Trophoblast cell (in vitro differentiated cells and primary cell): ENCODE data around the gene AOPEP.

Experiments
- DNase-seq, 2 donors: peaks; one replicate each; pipeline ENCODE4 v3.0.0-alpha.2; 2016
- H2AFZ ChIP-seq: 2 replicates; pipeline ENCODE4 v1.6.1; 2013; ENCODE audit warnings: low read length, moderate library complexity, mild to moderate bottlenecking; ENCODE audit not compliant: insufficient read depth, poor library complexity
- H2AK5ac ChIP-seq: 2 replicates; pipeline ENCODE4 v1.6.1; 2013; ENCODE audit warnings: mild to moderate bottlenecking, low read length
- H2BK120ac ChIP-seq: 2 replicates; pipeline ENCODE4 v1.6.1; 2013; ENCODE audit warnings: low read length, mild to moderate bottlenecking, moderate library complexity; ENCODE audit not compliant: insufficient read depth, poor library complexity
- H2BK12ac ChIP-seq: 2 replicates; pipeline ENCODE4 v1.6.1; 2013; ENCODE audit warnings: mild to moderate bottlenecking, low read length, moderate library complexity
- H2BK5ac ChIP-seq: 2 replicates; pipeline ENCODE4 v1.6.1; 2013; ENCODE audit warnings: low read length, low read depth, moderate library complexity, mild to moderate bottlenecking; ENCODE audit not compliant: poor library complexity
- H3K14ac ChIP-seq: 2 replicates; pipeline ENCODE4 v1.6.1; 2013; ENCODE audit warnings: mild to moderate bottlenecking, low read length
- H3K18ac ChIP-seq: 2 replicates; pipeline ENCODE4 v1.6.1; 2013; ENCODE audit warnings: mild to moderate bottlenecking, low read length
- H3K23ac ChIP-seq: 2 replicates; pipeline ENCODE4 v1.6.1; 2013; ENCODE audit warnings: low read length
- H3K27ac ChIP-seq: 2 replicates; pipeline ENCODE4 v1.5.1; 2013; ENCODE audit warnings: low read depth, mild to moderate bottlenecking, inconsistent platforms, low read length, moderate library complexity
- H3K27me3 ChIP-seq: 2 replicates; pipeline ENCODE4 v1.6.1; 2013; ENCODE audit warnings: inconsistent platforms, mild to moderate bottlenecking, low read length, moderate library complexity; ENCODE audit not compliant: insufficient read depth
- H3K36me3 ChIP-seq, 2 experiments: 1 replicate in 1 of 2; 2 replicates in 1 of 2; pipeline ENCODE4 v1.6.1; 2013; ENCODE audit warnings: low read length in 2 of 2, mild to moderate bottlenecking in 2 of 2, moderate library complexity in 1 of 2; ENCODE audit not compliant: insufficient read depth in 2 of 2, control insufficient read depth in 1 of 2
- H3K4ac ChIP-seq: 2 replicates; pipeline ENCODE4 v1.6.1; 2013; ENCODE audit warnings: low read depth, mild to moderate bottlenecking, low read length, moderate library complexity
- H3K4me1 ChIP-seq, 2 experiments: 1 replicate in 1 of 2; 2 replicates in 1 of 2; pipeline ENCODE4 v1.6.1; 2013; ENCODE audit warnings: low read length in 2 of 2, mild to moderate bottlenecking in 2 of 2, moderate library complexity in 1 of 2; ENCODE audit not compliant: insufficient read depth in 2 of 2, control insufficient read depth in 1 of 2
- H3K4me2 ChIP-seq: 2 replicates; pipeline ENCODE4 v1.6.1; 2013; ENCODE audit warnings: inconsistent platforms, mild to moderate bottlenecking, low read length, moderate library complexity
- H3K4me3 ChIP-seq: 2 replicates; pipeline ENCODE4 v1.5.1; 2013; ENCODE audit warnings: mild to moderate bottlenecking, low read depth, low read length, inconsistent platforms
- H3K79me1 ChIP-seq: one replicate; pipeline ENCODE4 v1.6.1; 2013; ENCODE audit warnings: low read length
- H3K79me2 ChIP-seq: 2 replicates; pipeline ENCODE4 v1.6.1; 2013; ENCODE audit warnings: low read length, mild to moderate bottlenecking; ENCODE audit not compliant: control insufficient read depth, insufficient read depth, poor library complexity
- H3K9ac ChIP-seq: 2 replicates; pipeline ENCODE4 v1.6.1; 2013; ENCODE audit warnings: mild to moderate bottlenecking, low read length
- H3K9me3 ChIP-seq: 2 replicates; pipeline ENCODE4 v1.6.1; 2013; ENCODE audit warnings: low read depth, mild to moderate bottlenecking, control low read depth, inconsistent platforms, low read length; ENCODE audit not compliant: insufficient read depth
- H4K12ac ChIP-seq: 2 replicates; pipeline ENCODE4 v1.6.1; 2013; ENCODE audit warnings: low read depth, mild to moderate bottlenecking, low read length, moderate library complexity
- H4K8ac ChIP-seq: 2 replicates; pipeline ENCODE4 v1.6.1; 2013; ENCODE audit warnings: low read depth, mild to moderate bottlenecking, low read length, moderate library complexity
- H4K91ac ChIP-seq: one replicate; pipeline ENCODE4 v1.6.1; 2013; ENCODE audit warnings: low read depth, mild to moderate bottlenecking, low read length, moderate library complexity
- WGBS: extraction: QIAGEN DNeasy Blood & Tissue Kit; methylation state at CpG from one replicate; pipeline ENCODE4 v1.1.7; 2013; ENCODE audit warnings: missing lambda C conversion rate; ENCODE audit not compliant: insufficient read length, insufficient coverage; ENCODE audit errors: extremely low coverage; 5-methylcytosine and 5-hydroxymethylcytosine counted together

AOPEP gene

DNA sequence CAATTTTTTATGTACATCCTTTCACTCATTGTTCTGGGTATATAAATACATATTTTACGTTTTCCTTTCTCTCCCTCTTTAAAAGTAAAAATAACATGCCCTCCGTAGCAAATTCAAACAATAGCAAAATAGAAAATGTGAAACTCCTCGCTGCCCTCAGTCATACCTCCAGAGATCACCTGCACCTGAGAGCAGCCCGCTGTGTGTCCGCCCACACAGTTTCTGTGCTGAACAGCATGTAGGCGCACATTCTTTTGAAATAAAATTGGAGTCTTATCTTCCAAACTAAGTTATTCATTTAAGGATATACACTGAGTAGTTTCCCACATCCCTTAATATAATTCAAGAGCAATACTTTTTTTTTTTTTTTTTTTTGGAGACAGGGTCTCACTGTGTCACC lies 255.7 kb downstream of the AOPEP start:
- no peak overlapping the region for H2BK12ac ChIP-seq
- H3K9me3 ChIP-seq = no peaks in the 10 kb centered on the region
- no peak overlapping the region for H2BK120ac ChIP-seq
- H3K79me2 ChIP-seq = no peaks in the 10 kb centered on the region
- H3K4me3 ChIP-seq = no peak overlapping the region
- no CpG with 5 or more reads among the region's 6 CpGs for WGBS
- no peak overlapping the region for H3K23ac ChIP-seq
- H3K27ac ChIP-seq = no peak overlapping the region
- no peak overlapping the region for H3K9ac ChIP-seq
- H3K79me1 ChIP-seq = peaks cover 8% of the 10 kb centered on the region
- H2BK5ac ChIP-seq = no peak overlapping the region
- H3K27me3 ChIP-seq = no peaks in the 10 kb centered on the region
- no peak for DNase-seq
- no peak overlapping the region for H4K8ac ChIP-seq
- H3K4me2 ChIP-seq = no peak overlapping the region
- H2AFZ ChIP-seq = no peak overlapping the region
- no peak overlapping the region for H3K18ac ChIP-seq
- H4K12ac ChIP-seq = no peak overlapping the region
- H4K91ac ChIP-seq = no peak overlapping the region
- H3K14ac ChIP-seq = no peak overlapping the region
- no peaks in the 10 kb centered on the region for H3K36me3 ChIP-seq
- peaks cover 14 to 15% of the 10 kb centered on the region in 2 experiments for H3K4me1 ChIP-seq
- no peak overlapping the region for H2AK5ac ChIP-seq
- no peak overlapping the region for H3K4ac ChIP-seq

DNA sequence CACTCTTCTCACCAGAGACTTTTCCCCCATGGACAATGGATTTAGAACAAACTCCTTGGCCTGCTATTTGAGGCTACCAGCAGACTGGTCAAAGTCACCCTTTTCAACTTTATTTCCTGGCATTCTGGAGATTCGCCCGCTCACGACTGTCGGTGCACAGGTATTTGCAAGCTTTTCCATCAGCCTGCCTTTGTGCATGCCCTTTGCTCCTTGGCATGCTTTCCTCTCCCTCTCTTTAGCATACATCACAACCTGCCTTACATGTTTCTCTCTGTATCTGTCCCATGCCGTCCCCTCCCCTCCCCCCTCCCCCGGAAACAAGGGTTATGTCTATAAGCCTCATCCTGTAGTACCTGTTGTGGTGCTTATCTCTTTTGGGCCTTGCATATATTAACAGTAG lies 257.1 kb downstream of the AOPEP start:
- no peak overlapping the region for H3K4me2 ChIP-seq
- H3K27ac ChIP-seq = no peak overlapping the region
- no peak overlapping the region for H3K14ac ChIP-seq
- no peak for DNase-seq
- no CpG with 5 or more reads among the region's 6 CpGs for whole genome bisulfite sequencing
- no peak overlapping the region for H2BK5ac ChIP-seq
- no peak overlapping the region for H3K9ac ChIP-seq
- no peak overlapping the region for H2BK120ac ChIP-seq
- no peak overlapping the region for H3K23ac ChIP-seq
- no peak overlapping the region for H3K4ac ChIP-seq
- H3K9me3 ChIP-seq = no peaks in the 10 kb centered on the region
- H2BK12ac ChIP-seq = no peak overlapping the region
- peaks cover 8% of the 10 kb centered on the region for H3K79me1 ChIP-seq
- H4K8ac ChIP-seq = no peak overlapping the region
- no peak overlapping the region for H2AFZ ChIP-seq
- H3K18ac ChIP-seq = no peak overlapping the region
- peaks cover 14 to 15% of the 10 kb centered on the region in 2 experiments for H3K4me1 ChIP-seq
- H2AK5ac ChIP-seq = no peak overlapping the region
- H3K27me3 ChIP-seq = no peaks in the 10 kb centered on the region
- no peak overlapping the region for H4K91ac ChIP-seq
- H3K36me3 ChIP-seq = no peaks in the 10 kb centered on the region
- H3K79me2 ChIP-seq = no peaks in the 10 kb centered on the region
- H4K12ac ChIP-seq = no peak overlapping the region
- no peak overlapping the region for H3K4me3 ChIP-seq

DNA sequence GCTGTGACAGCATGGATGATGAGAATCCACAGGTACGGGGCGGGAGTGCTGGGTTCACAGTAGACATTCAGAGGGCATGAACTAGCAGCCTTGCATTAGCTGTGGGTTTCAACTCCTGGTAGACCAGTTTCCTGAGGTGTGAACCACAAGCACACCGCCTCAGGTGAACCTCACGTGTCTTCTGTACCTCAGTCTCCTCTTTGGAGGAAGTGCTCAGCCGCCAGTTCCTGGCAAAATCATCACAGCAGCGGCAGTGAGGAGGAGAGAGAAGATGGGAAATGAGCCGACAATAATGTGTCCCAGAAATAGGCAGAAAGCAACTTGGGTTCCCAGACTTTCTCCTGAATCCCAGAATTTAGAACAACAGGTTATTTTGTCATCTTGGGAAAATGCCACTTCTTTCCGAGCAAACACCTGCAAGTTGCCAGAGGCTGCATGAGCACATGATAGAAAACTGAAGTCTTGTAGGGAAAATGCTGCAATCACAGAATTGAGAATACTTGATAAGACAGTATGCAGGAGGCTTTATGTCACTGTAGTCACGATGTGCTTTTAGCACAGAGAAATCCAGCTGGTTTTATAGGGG lies 258.5 kb downstream of the AOPEP start:
- WGBS = no CpG with 5 or more reads among the region's 9 CpGs
- H3K27ac ChIP-seq = no peak overlapping the region
- H3K4me3 ChIP-seq = no peak overlapping the region
- no peaks in the 10 kb centered on the region for H3K27me3 ChIP-seq
- H3K4ac ChIP-seq = no peak overlapping the region
- no peak overlapping the region for H2AFZ ChIP-seq
- no peak overlapping the region for H2BK120ac ChIP-seq
- no peak overlapping the region for H4K91ac ChIP-seq
- H2BK5ac ChIP-seq = no peak overlapping the region
- H3K9ac ChIP-seq = no peak overlapping the region
- H3K79me1 ChIP-seq = peaks cover 7% of the 10 kb centered on the region
- no peaks in the 10 kb centered on the region for H3K79me2 ChIP-seq
- no peaks in the 10 kb centered on the region for H3K36me3 ChIP-seq
- H3K4me2 ChIP-seq = no peak overlapping the region
- H2AK5ac ChIP-seq = no peak overlapping the region
- peaks cover 12 to 13% of the 10 kb centered on the region in 2 experiments for H3K4me1 ChIP-seq
- no peak overlapping the region for H4K12ac ChIP-seq
- H3K14ac ChIP-seq = no peak overlapping the region
- H3K18ac ChIP-seq = no peak overlapping the region
- H3K9me3 ChIP-seq = no peaks in the 10 kb centered on the region
- DNase-seq = no peak
- no peak overlapping the region for H4K8ac ChIP-seq
- H3K23ac ChIP-seq = no peak overlapping the region
- no peak overlapping the region for H2BK12ac ChIP-seq

DNA sequence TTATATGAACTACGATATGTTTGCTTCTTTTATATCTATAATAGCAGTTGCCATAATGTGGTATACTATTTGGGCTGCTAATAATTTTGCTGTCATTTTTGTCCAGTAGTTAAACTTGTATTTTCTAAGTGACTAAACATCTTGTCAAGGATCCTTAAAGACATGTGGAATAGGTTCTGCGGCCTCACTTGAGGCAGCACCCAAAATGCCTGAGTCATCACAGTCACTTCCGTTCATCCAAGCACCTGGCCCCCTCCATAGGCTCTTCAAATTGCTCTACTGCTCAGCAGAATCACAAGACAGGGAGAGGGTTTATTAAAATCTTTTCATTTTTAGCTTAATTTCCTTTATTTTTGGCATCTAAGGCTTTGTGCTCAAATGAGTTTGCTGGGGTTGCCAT lies 259.1 kb downstream of the AOPEP start:
- H3K27me3 ChIP-seq = no peaks in the 10 kb centered on the region
- no peak overlapping the region for H3K27ac ChIP-seq
- no CpG with 5 or more reads among the region's 3 CpGs for WGBS
- no peak overlapping the region for H3K4me2 ChIP-seq
- peaks cover 7 to 8% of the 10 kb centered on the region in 2 experiments for H3K4me1 ChIP-seq
- H3K9me3 ChIP-seq = no peaks in the 10 kb centered on the region
- DNase-seq = no peak
- H4K8ac ChIP-seq = no peak overlapping the region
- H2BK12ac ChIP-seq = no peak overlapping the region
- no peak overlapping the region for H3K9ac ChIP-seq
- H2AFZ ChIP-seq = no peak overlapping the region
- no peak overlapping the region for H2BK5ac ChIP-seq
- peaks cover 3% of the 10 kb centered on the region for H3K79me1 ChIP-seq
- no peak overlapping the region for H3K23ac ChIP-seq
- no peak overlapping the region for H3K14ac ChIP-seq
- H4K12ac ChIP-seq = no peak overlapping the region
- no peak overlapping the region for H3K4me3 ChIP-seq
- no peak overlapping the region for H3K18ac ChIP-seq
- no peaks in the 10 kb centered on the region for H3K36me3 ChIP-seq
- H3K79me2 ChIP-seq = no peaks in the 10 kb centered on the region
- H4K91ac ChIP-seq = no peak overlapping the region
- no peak overlapping the region for H2BK120ac ChIP-seq
- H3K4ac ChIP-seq = no peak overlapping the region
- no peak overlapping the region for H2AK5ac ChIP-seq
